ENCODE measurements around the gene RRP36.
"Not testable (repeated sequence)": the region's sequence is repeated elsewhere in the genome, so short reads cannot be mapped to it uniquely, and the experiment has no call there.

RRP36 gene

DNA sequence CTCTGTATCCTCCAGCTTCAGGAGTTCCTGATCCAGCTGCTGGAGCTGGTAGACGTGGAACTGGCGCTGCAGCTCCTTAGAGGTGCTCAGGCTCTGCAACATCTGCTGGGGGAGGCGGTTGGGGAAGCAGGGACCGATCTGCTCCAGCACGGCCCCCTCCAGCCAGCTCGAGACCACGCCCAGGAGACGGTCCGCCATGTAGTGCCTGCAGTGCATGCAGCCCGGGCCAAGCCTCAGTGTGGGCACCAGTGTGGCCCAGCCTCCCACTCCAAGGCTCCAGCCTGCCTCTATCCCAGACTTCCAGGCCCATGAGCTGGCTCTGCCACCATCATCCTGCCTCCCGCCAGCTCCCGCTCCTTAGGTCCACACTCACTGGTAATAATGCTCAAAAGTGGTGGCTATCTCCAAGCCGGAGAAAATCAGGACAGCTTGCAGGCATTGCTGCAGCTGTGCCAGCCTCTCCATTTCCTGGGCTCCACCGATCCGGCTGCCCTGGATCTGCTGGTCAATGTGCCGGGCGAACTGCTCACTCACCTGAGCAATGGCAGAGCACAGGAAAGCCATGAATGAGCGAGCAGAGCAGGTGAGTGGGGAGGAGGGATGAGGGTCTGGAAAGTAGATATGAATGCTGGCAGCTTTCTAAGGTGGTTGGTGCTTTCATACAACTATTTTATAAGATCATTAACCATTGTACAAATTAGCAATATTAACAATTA lies 19.3 kb downstream of the RRP36 start:
- no peak for DNase-seq

DNA sequence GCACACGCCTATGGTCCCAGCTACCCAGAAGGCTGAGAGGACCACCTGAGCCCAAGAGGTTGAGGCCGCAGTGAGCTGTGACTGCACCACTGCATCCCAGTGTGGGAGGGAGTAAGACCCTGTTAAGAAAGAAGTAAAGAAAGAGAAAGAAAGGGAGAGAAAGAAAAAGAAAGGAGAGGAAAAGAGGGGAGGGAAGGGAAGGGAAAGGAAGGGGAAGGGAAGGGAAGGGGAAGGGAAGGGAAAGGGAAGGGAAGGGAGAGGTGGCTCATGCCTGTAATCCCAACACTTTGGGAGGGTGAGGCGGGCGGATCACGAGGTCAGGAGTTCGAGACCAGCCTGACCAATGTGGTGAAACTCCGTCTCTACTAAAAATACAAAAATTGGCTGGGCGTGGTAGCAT lies 20.1 kb downstream of the RRP36 start:
- not testable (repeated sequence) for DNase-seq

DNA sequence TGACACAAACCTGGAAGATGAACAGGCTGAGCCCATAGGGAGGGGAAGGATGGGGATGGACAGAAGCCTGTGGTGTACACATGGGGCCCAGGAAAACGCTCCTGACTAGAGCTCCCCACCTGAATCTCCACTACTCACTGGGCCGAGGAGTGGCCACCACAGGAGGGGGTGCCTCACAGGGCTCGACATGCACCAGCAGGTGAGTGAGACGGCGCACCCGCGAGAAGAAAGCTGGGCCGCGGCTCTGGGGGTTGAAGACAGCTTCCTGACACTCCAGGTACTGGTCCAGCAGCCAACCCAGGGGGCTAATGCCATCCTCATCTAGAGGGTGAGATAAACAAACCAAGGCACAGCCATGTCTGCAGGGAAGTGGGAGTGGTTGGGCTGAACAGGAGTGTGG lies 21.9 kb downstream of the RRP36 start:
- DNase-seq = no peak

DNA sequence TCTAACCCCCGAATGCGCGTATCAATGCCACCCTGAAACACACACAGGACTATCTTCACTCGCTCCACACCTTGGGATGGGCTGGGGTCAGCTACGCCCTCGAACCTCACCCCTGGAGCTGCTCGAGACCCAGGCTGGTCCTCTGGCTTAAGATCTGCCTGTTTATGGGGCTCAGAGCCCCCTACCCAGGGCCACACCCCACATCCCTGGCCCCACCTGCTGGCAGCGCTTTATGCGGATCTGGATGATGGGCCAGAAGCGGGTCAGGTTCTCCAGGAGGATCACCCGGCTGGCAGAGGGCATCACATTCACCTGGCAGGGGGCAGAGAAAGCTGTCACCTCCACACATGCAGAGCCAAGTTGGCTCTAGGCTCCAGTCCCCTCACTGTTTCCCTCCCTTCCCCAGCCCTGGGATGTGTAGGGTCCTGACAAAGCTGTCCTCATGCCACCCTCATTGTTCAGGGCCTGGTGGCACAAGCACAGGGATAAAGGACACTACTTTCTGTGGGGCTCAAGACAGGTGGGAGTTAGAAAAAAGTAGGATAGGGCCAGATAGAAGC lies 24.0 kb downstream of the RRP36 start:
- DNase-seq = no peak

DNA sequence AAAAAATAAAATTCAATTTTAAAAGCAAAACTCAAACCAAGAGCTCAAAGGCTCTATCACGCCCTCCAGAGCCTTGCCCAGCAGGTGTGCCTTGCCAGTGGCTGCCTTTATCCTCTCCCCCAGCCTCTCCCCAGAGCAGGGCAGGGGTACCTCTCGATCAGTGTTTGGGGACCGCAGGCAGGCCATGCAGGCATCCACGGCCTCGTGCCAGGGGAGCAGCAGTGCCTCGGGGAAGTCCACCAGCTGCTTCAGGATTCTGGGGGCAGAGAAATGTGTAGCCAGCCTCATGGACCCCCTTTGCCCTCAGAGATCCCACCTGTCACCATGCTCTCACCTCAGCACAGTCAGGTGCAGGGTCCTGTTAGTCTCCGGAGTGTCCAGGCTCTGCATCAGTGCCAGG lies 26.6 kb downstream of the RRP36 start:
- no peak for DNase-seq

DNA sequence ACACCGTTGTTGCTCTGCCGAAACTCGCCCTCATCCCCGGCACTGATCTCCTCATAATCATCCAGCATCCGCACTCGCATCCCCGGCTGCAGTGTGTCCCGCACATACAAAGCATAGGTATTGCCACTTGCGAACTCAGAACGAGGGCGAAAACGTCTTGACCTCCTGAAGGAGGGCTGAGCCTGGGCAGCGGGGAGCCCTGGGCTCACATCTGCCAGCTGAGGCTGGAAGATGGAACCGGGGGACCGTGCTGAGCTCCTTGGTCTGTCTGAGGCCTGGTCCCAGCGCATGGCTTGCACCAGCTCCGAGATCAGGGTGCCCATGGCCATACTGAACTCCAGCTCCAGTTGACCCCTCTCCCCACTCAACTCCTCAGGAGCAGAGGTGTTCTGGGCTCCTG lies 29.6 kb downstream of the RRP36 start:
- DNase-seq = no peak

DNA sequence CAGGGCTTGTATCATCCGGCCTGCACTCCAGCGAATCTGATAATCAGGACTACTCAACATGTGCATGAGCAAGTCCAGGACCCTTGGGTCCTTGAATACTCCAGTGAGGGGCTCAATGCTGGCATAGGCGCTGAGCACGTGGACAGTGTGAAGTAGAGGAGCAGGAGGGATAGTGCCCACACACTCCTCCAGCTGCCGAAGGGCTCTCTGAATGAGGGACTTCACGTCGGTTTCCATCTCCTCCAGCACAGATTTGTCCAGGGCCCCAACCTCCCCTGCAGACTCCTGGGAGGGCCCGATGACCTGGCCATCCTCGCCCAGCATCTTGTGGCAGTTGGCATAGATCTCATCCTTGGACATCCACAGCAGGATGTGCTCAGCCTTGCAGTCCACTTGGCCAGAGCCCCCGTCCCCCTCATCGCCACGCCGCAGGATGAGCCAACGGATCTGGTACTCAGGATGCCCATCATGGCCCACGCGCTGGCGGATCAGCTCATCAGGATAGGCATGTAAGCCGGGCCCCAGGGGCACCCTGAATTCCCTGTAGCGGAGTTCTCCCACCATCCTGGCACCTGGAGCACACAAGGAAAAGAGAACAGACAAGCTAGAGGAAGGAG lies 30.9 kb downstream of the RRP36 start:
- DNase-seq = no peak

DNA sequence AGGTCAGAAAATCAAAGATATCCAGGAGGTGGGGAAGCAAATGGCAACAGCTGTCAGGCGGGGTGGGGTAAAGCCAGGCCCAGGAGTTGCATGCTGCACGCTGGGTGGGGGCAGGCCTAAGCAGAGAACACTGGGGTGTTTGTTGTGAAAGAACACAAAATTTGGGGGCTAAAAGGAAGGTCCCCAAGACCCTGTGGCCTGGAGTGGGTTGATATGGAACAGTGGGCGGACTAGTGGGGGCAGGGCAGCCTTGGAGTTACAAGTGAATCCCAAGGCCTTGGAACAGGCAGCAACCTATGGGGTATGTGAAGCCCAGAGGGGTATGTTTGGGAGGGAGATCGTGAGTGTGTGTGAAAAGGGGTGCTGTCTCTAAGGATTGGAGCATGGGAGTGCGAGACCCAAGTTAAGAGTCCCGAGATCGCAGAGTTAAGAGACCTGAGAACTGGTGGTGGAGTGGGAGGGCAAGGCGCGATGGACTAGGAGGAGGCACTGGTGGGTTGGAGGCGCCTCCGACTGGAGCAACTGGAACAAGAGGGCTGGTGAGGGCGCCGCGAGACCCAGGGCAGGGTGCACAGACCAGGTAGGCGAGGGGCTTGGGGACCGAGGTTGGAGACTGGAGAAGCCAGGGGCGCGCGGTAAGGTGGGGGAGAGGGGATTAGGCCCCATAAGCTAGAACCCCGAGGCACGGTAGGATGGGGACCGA lies 31.6 kb downstream of the RRP36 start:
- DNase-seq = no peak

DNA sequence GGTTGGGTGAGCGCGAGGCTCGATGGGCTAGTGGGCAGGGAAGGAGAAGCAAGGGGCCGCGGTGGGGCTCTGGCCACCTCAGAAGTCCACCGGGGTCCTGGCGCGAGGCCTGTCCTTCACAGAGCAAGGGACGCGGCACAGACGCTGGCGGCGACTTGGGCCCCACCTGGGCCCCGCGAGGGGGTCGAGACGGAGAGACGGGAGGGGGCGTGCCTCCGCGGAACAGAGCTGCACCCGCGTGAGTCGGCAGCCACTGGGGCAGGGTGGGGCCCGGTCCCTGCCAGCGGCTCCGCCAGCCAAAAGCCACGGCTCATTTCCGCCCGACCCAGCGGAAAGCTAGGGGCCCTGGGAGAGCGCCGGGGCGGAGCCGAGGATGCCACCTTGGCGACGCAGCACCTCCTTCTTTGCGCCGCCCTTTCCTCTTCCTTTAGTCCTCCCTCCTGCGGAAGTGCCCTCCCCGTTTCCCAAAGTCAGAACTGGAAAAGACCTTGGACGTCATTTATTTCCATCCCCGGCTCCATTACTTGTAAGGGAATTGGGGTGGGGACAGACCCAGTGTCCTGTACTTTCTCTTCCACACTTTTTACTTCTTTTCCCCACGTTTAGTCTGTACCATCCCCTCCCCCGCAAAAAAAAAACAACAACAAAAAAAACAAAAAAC lies 32.3 kb downstream of the RRP36 start, which contains the start of gene CUL7:
Gene CUL7, minus strand, starts transcription at position 307 of the 661 bp plus-strand sequence. CDS start 1,063 bp downstream, outside the sequence.
- DNase-seq = peak; percentile 90

DNA sequence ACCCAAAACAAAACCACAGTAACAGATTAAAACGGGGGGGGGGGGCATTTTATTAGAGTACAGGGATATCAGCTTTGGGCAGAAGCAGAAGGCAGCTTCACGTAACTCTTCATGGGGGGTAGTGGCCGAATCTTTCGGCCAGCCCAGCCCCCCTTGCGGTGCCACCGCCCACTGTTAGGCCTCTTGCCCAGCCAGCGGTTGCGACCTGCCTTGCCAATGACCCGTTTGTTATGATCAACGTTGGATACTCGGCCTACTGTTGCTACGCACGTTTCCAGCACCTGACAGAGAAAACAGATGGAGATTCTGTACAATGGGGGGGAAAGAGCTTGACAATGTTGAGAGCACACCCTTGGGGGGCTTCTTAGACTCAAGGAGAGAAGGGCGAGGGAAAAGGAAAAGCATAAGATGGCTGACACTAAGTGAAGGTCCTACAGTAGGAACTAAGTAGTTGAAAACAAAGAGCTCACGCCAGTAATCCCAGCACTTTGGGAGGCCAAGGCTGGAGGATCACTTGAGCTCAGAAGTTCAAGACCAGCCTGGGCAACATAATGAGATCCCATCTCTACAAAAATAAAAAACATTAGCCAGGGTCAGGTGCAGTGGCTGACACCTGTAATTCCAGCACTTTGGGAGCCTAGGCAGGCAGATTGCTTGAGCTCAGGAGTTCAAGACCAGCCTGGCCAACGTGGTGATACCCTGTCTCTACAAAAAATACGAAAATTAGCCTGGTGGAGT lies 33.0 kb downstream of the RRP36 start:
- DNase-seq = no peak

DNA sequence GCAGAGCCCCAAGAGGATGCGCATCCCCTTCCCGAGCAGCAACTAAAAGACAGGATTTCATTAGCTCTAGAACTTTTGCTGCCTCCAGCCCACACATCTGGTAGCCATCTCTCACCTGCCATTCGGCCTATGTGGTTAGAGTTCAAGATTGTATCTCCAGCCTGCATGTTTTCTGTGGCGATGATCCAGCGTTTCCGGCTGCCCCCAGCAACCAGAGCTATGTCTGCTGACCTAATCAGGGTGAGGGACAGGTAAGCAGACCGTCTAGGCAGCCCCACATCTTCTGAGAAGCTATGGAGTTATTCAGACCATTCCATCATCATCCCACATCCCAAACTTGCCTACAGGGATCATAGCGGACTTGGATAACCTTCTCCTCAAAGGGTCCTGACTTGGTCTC lies 34.5 kb downstream of the RRP36 start:
- no peak for DNase-seq

DNA sequence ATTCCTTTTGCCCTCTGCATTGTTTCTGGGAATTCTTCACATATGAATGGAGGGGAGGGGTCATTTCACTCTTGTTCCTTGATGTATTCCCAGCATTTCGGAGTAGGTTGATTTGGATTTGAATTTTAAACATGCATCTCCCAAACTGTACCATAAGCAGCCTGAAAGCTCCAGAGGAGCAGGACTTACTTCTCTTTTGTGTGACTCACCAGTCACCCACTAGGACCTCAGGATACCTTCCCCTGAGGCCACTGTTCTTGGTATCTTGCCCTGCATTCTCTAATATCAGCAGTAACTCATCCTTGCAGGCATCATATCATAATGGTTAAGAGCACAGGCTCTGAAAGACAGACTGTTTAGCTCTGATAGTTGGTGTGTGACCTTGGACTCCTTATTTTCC lies 37.1 kb downstream of the RRP36 start:
- no peak for DNase-seq

DNA sequence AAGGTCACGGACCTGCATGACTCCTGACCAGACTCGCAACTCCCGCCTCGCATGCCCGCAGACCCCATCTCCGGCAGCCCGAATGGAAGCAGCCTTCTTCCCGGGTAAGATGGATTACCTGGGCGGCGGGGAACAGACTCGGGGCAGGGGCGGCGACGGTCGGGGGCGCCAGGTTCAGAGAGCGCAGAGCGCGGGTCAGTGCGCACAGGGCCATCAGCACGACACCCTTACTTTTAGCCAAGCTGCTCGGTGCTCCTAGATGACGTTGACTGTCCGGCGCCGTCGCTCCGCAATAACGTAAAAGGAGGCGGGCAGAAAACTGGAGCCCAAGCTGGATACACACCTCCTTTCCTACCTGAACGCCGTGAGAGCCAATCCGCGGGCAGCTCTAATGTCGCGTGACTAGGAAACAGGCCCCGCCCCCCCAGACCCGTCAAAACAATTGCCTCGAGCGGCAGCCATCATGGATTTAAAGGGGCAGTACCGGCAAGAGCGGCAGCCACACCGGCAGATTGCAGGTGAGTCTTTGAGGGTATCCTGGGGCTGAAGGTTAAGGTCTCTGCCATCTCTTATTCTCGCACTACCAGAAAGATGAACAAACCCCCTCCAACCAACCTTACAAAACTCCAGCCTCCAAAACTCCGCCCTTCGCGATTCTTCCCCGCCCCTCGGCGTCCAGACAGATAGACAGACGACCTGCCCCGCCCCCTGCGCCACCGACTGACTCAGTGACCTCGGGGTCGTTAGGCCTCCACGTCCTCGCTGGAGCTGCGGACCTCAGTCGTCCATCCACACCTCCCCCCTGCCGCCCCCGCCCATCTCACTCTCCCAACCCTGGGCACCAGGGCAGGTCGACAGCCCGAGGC lies 38.0 kb downstream of the RRP36 start, which contains the start of the genes KLC4 and MRPL2:
Gene KLC4, plus strand, starts transcription at position 464 of the 866 bp plus-strand sequence. CDS start 1,705 bp downstream, outside the sequence.
Gene MRPL2, minus strand, starts transcription at position 267 of the 866 bp plus-strand sequence. Its CDS starts 53 bp downstream, at position 214.
- peak; percentile 92 for DNase-seq

DNA sequence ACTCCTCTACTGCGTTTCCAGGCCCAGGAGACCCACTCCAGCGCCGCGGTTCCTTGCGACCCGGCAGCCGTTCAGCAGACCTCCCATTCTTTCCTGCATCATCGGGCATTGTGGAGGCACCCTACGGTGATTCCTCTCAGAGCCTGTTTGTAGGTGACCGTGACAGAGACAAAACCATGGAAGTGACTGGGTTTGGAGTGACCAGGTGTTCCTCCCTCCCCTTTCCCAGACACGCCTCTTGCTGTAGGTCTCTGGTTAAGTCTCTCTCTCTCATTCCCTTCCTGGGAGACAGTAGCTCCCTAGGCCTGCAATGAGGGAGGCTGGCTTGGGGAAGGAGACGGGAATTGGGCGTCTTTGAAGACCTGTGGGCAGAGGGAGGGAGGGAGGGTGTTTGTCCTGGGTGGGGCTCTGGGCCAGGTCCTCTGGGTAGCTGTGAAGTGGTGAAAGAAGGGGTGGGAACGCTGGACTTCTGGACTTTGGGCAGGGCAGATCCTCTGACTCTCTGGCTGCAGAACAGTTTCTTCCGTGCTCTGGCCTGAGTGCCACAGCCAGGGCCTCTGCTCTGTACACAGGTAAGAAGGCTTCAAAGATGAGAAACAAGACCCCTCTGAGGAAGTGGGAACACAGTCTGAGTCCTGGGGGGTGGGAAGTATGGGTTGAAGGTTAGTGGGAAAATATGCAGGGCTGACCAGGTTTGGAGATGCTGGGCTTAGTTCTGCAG lies 38.8 kb downstream of the RRP36 start:
- DNase-seq = no peak

DNA sequence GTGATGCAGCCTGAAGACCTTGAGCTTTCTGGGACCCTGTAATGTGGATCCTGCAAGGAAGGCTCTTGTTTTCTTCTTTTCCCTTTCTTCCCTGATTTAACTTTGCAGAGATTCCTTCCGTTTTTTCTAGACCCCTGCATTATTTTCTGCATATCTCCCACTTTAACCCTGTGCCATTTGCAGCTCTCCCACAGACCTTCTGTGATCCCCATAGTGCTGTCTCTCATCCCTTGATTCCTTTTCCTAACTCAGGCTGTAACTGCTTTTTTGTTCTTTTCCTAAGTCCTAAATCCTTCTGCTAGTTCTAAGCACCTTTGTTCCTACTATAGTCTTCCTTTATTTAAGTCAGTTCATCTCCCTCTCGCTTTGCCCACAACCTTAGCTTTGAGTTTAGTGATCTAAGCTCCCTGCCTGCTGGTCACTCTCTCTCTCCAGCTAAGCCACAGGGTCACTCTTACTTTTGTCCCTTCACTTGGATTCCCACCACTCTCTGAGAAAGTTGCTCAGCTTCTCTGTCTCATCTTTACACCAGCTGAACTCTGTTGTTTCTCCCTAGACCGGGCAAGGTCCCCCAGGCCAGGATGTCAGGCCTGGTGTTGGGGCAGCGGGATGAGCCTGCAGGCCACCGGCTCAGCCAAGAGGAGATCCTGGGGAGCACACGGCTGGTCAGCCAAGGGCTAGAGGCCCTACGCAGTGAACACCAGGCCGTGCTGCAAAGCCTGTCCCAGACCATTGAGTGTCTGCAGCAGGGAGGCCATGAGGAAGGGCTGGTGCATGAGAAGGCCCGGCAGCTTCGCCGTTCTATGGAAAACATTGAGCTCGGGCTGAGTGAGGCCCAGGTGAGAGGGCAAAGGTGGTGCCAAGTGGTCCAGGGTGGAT lies 39.6 kb downstream of the RRP36 start:
- DNase-seq = no peak

DNA sequence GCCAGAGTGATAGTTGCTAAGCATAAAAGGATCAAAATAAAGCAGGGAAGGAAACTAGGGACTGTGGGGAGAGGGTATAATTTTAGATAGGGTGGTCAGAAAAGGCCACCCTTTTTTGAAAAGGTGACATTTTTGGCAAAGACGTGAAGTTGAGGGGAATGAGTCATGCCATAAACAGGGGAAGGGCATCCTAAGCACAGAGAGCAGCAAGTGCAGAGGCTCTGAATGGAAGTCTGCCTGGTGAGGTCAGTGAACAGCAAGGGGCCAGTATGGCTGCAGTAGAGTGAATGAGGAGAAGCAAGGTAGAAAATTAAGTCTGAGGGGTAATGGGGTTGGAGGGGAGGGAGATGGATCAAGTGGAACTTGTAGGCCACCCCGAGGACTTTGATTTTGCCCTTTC lies 40.4 kb downstream of the RRP36 start:
- DNase-seq = no peak

DNA sequence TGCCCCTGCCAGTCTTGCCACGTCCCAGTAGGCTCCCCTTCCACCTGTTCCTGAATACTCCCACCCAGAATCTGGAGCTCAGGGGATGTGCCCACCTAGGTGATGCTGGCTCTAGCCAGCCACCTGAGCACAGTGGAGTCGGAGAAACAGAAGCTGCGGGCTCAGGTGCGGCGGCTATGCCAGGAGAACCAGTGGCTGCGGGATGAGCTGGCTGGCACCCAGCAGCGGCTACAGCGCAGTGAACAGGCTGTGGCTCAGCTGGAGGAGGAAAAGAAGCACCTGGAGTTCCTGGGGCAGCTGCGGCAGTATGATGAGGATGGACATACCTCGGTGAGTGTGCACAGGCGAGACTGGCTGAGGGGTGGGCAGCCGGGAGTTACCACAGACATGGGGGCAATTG lies 41.4 kb downstream of the RRP36 start:
- no peak for DNase-seq

DNA sequence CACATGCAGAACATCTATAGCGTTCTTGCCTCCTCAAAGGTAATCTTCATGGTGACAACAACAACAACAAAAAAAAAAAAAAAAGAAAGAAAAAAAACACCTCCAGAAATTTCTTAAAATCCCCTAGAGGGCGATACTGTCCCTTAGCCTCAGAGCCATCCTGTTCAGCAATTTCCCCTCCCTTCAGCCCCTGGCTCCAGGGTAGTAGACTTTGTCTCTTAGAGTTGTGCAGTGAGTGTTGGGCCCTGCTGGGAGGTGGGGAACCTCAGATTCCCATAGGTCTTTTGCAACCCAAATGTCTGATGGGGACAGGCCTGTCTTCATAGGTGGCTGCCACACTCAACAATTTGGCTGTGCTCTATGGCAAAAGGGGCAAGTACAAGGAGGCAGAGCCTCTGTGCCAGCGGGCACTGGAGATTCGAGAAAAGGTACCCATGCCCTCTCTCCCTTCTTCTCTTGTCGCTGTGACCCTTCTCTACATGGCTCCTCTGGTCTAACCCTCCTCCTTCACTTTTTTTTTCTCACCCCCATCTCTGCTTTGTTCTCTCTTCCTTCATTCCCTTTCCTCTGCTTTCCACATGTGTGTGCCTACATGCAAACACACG lies 48.7 kb downstream of the RRP36 start:
- DNase-seq = no peak

Measured in activated CD4-positive, CD25-positive, alpha-beta regulatory T cell treated with anti-CD3 and anti-CD28 coated beads, Interleukin-2, amount 50 U/mL, for 72 hours (primary cell).